HepG2 (cell line): ENCODE measurements around the gene TMEM183A. TPM values are rescaled to one million over a fixed set of nuclear protein-coding genes. Genes with fewer than 3 reads are reported as not detected.

ENCODE experiments used
- BCL6 ChIP-seq: IDR thresholded peaks from 2 replicates; pipeline ENCODE4 v1.6.1; 2016; ENCODE audit warnings: missing genetic modification reagents, missing compliant biosample characterization
- CBFB ChIP-seq: sonication (generic); formaldehyde crosslinking; IDR thresholded peaks from 2 replicates; pipeline ENCODE4 v1.4.0; 2020; ENCODE audit warnings: missing genetic modification reagents
- FOSL1 ChIP-seq: sonication (generic); formaldehyde crosslinking; IDR thresholded peaks from 2 replicates; pipeline ENCODE4 v1.9.0; 2021; ENCODE audit warnings: missing genetic modification reagents, borderline replicate concordance
- FOXA1 ChIP-seq, 2 experiments: fragments of 450-650 bp in 1 of 2; sonication (generic) in 1 of 2; formaldehyde crosslinking in 1 of 2; IDR thresholded peaks; 2 replicates each; pipeline versions ENCODE4 v1.4.0 to v1.6.1; 2016 to 2020; ENCODE audit warnings: missing genetic modification reagents in 1 of 2
- FOXA3 ChIP-seq: IDR thresholded peaks from 2 replicates; pipeline ENCODE4 v1.6.1; 2016; ENCODE audit warnings: missing genetic modification reagents, missing compliant biosample characterization
- FOXK1 ChIP-seq: sonication (generic); formaldehyde crosslinking; IDR thresholded peaks from 2 replicates; pipeline ENCODE4 v1.4.0; 2020; ENCODE audit warnings: low read depth, missing genetic modification reagents, borderline replicate concordance
- HES4 ChIP-seq: sonication (generic); formaldehyde crosslinking; IDR thresholded peaks from 2 replicates; pipeline ENCODE4 v1.9.0; 2021; ENCODE audit warnings: mild to moderate bottlenecking, missing genetic modification reagents, borderline replicate concordance
- HIVEP1 ChIP-seq: sonication (generic); formaldehyde crosslinking; IDR thresholded peaks from 2 replicates; pipeline ENCODE4 v1.4.0; 2020; ENCODE audit warnings: mild to moderate bottlenecking, missing genetic modification reagents
- NCOR1 ChIP-seq: fragments of 200-600 bp; sonication (generic); IDR thresholded peaks from 2 replicates; pipeline ENCODE4 v1.7.0; 2017; ENCODE audit warnings: antibody characterized with exemption, low read length, borderline replicate concordance
- NR2F1 ChIP-seq, 2 experiments: fragments of 450-650 bp in 1 of 2; formaldehyde crosslinking in 1 of 2; IDR thresholded peaks; 2 replicates each; pipeline versions ENCODE4 v1.5.0 to v1.6.1; 2016 to 2020; ENCODE audit warnings: mild to moderate bottlenecking in 1 of 2, missing compliant biosample characterization in 1 of 2, missing genetic modification reagents in 1 of 2, moderate library complexity in 1 of 2
- POLR2G ChIP-seq: fragments of 200-400 bp; formaldehyde crosslinking; IDR thresholded peaks from 2 replicates; pipeline ENCODE4 v1.6.1; 2018; ENCODE audit warnings: mild to moderate bottlenecking, low read depth, low read length, moderate library complexity
- RBM39 ChIP-seq: fragments of 200-400 bp; formaldehyde crosslinking; IDR thresholded peaks from one replicate; pipeline ENCODE4 v1.6.1; 2018; ENCODE audit warnings: antibody characterized with exemption, mild to moderate bottlenecking, low read depth, low read length; ENCODE audit not compliant: poor library complexity, severe bottlenecking
- RFXAP ChIP-seq: sonication (generic); formaldehyde crosslinking; IDR thresholded peaks from 2 replicates; pipeline ENCODE4 v1.4.0; 2020; ENCODE audit warnings: missing genetic modification reagents, borderline replicate concordance
- SAP130 ChIP-seq: IDR thresholded peaks from 2 replicates; pipeline ENCODE4 v1.6.1; 2016; ENCODE audit warnings: low read depth
- SNRNP70 ChIP-seq: fragments of 200-400 bp; formaldehyde crosslinking; IDR thresholded peaks from 2 replicates; pipeline ENCODE4 v1.6.1; 2017; ENCODE audit warnings: mild to moderate bottlenecking, low read depth, low read length, moderate library complexity
- SOX6 ChIP-seq, 2 experiments: fragments of 450-650 bp in 1 of 2; sonication (generic) in 1 of 2; formaldehyde crosslinking in 1 of 2; IDR thresholded peaks; 2 replicates each; pipeline versions ENCODE4 v1.4.0 to v1.6.1; 2017 to 2020; ENCODE audit warnings: antibody characterized with exemption in 1 of 2, mild to moderate bottlenecking in 1 of 2, missing genetic modification reagents in 1 of 2
- SRSF9 ChIP-seq: fragments of 200-400 bp; formaldehyde crosslinking; IDR thresholded peaks from 2 replicates; pipeline ENCODE4 v1.6.1; 2018; ENCODE audit warnings: borderline replicate concordance, mild to moderate bottlenecking, low read depth, low read length; ENCODE audit not compliant: insufficient read depth, poor library complexity, severe bottlenecking
- STAG1 ChIP-seq: sonication (generic); formaldehyde crosslinking; IDR thresholded peaks from 2 replicates; pipeline ENCODE4 v1.4.0; 2020; ENCODE audit warnings: missing genetic modification reagents
- SYNCRIP ChIP-seq: fragments of 200-400 bp; formaldehyde crosslinking; IDR thresholded peaks from 2 replicates; pipeline ENCODE4 v1.6.1; 2018; ENCODE audit warnings: mild to moderate bottlenecking, low read depth, low read length; ENCODE audit not compliant: insufficient read depth
- TEAD2 ChIP-seq: sonication (generic); formaldehyde crosslinking; IDR thresholded peaks from 2 replicates; pipeline ENCODE4 v1.9.0; 2021; ENCODE audit warnings: missing genetic modification reagents
- TEAD3 ChIP-seq: optimal IDR thresholded peaks from 2 replicates; pipeline ENCODE3; 2016; ENCODE audit warnings: borderline replicate concordance
- TMF1 ChIP-seq: sonication (generic); formaldehyde crosslinking; IDR thresholded peaks from 2 replicates; pipeline ENCODE4 v1.8.1; 2022; ENCODE audit warnings: low read depth, missing genetic modification reagents
- ZC3H13 ChIP-seq: sonication (generic); formaldehyde crosslinking; IDR thresholded peaks from 2 replicates; pipeline ENCODE4 v1.8.1; 2023; ENCODE audit warnings: mild to moderate bottlenecking, missing genetic modification reagents, moderate library complexity
- ZFP37 ChIP-seq: sonication (generic); formaldehyde crosslinking; IDR thresholded peaks from 2 replicates; pipeline ENCODE4 v1.4.0; 2020; ENCODE audit warnings: missing genetic modification reagents, borderline replicate concordance
- ZFP90 ChIP-seq: sonication (generic); formaldehyde crosslinking; IDR thresholded peaks from 2 replicates; pipeline ENCODE4 v1.8.0; 2022; ENCODE audit warnings: missing genetic modification reagents, mild to moderate bottlenecking, inconsistent platforms, borderline replicate concordance
- ZMYM4 ChIP-seq: sonication (generic); formaldehyde crosslinking; IDR thresholded peaks from 2 replicates; pipeline ENCODE4 v1.8.1; 2023; ENCODE audit warnings: mild to moderate bottlenecking, missing genetic modification reagents
- ZNF207 ChIP-seq: fragments of 450-650 bp; IDR thresholded peaks from 2 replicates; pipeline ENCODE4 v1.6.1; 2016; ENCODE audit warnings: antibody characterized with exemption, borderline replicate concordance
- ZNF44 ChIP-seq: sonication (generic); formaldehyde crosslinking; IDR thresholded peaks from 2 replicates; pipeline ENCODE4 v1.5.1; 2020; ENCODE audit warnings: mild to moderate bottlenecking, missing genetic modification reagents
- ZNF550 ChIP-seq: sonication (generic); formaldehyde crosslinking; IDR thresholded peaks from 2 replicates; pipeline ENCODE4 v1.4.0; 2020; ENCODE audit warnings: mild to moderate bottlenecking, missing genetic modification reagents, borderline replicate concordance
- polyA plus RNA-seq, 8 experiments: library from polyadenylated mRNA; depleted of rRNA in 3 of 8; stranded (reverse) in 7 of 8; unstranded in 1 of 8; fragments of >200 nt; fragmentation: Illumina TruSeq in 4 of 8; extraction: Trizol in 4 of 8; gene quantifications; 2 replicates each; pipeline versions ENCODE4 v1.2.1 to v1.2.3, GENCODE V29; 2011 to 2016; ENCODE audit warnings: low read depth in 4 of 8, missing spikeins in 1 of 8, mixed read lengths in 1 of 8; ENCODE audit not compliant: insufficient read depth in 1 of 8
- total RNA-seq, 5 experiments: library from RNA; depleted of rRNA; stranded (reverse); fragments of >200 nt; fragmentation: Illumina TruSeq; extraction: Trizol; gene quantifications; 2 replicates each; pipeline ENCODE4 v1.2.3, GENCODE V29; 2016; ENCODE audit warnings: low read depth in 1 of 5
- TF ChIP-seq, protein P1 (sequence below): sonication (generic); formaldehyde crosslinking; conservative IDR thresholded peaks from 2 replicates; pipeline ENCODE4 v1.5.0; 2020; ENCODE audit warnings: missing genetic modification reagents
- TF ChIP-seq, protein P2 (sequence below): IDR thresholded peaks from 2 replicates; pipeline ENCODE4 v1.6.1; 2012; ENCODE audit warnings: inconsistent platforms
- TF ChIP-seq, protein P3 (sequence below): sonication (generic); formaldehyde crosslinking; IDR thresholded peaks from 2 replicates; pipeline ENCODE4 v1.8.1; 2023; ENCODE audit warnings: missing genetic modification reagents, mild to moderate bottlenecking, borderline replicate concordance

TMEM183A gene
- total and polyA plus RNA-seq, 2 of the 13 experiments (the other 11 are each of a cell fraction or from before 2014, with no cell fraction given), result 59.7 to 82.0 TPM

DNA sequence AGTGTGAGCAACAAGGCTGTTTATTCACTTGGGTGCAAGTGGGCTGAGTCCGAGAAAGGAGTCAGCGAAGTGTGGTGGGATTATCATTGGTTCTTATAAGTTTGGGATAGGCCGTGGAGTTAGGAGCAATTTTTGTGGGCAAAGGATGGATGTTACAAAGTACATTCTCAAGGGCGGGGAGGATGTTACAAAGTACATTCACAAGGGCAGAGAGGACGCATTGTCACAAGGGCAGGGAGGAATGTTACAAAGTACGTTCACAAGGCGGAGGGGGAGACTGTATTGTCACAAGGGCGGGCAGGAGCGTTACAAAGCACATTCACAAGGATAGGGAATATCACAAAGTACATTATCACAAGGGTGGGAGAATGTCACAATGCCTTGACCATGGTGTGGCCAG is 5.2 kb upstream of the TMEM183A start (continued):
- no peak for TF ChIP-seq HIVEP1 (CRISPR knock-in tag)
- TF ChIP-seq, protein P1, sequence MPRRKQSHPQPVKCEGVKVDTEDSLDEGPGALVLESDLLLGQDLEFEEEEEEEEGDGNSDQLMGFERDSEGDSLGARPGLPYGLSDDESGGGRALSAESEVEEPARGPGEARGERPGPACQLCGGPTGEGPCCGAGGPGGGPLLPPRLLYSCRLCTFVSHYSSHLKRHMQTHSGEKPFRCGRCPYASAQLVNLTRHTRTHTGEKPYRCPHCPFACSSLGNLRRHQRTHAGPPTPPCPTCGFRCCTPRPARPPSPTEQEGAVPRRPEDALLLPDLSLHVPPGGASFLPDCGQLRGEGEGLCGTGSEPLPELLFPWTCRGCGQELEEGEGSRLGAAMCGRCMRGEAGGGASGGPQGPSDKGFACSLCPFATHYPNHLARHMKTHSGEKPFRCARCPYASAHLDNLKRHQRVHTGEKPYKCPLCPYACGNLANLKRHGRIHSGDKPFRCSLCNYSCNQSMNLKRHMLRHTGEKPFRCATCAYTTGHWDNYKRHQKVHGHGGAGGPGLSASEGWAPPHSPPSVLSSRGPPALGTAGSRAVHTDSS, result no peak
- TF ChIP-seq RBM39, result no peak
- no peak for TF ChIP-seq ZNF207
- TF ChIP-seq ZNF550 (CRISPR knock-in tag), result no peak
- peak; percentile 31; the same call in 1 of the 2 replicates for TF ChIP-seq FOXA3 (CRISPR knock-in tag)
- no peak for TF ChIP-seq FOSL1 (CRISPR knock-in tag)
- TF ChIP-seq STAG1 (CRISPR knock-in tag), result no peak
- TF ChIP-seq TEAD3, result peak; percentile 77
- no peak for TF ChIP-seq ZC3H13 (CRISPR knock-in tag)
- peak; percentile 26; the same call in 1 of the 2 replicates for TF ChIP-seq SAP130 (CRISPR knock-in tag)
- TF ChIP-seq CBFB (CRISPR knock-in tag), result no peak
- no peak for TF ChIP-seq NR2F1 (CRISPR knock-in tag; IDR thresholded peaks at IDR 0.05)
- no peak for TF ChIP-seq TEAD2 (CRISPR knock-in tag)
- TF ChIP-seq SYNCRIP, result no peak
- no peak for TF ChIP-seq FOXA1 (IDR thresholded peaks at IDR 0.05)
- TF ChIP-seq FOXA1 (CRISPR knock-in tag; IDR thresholded peaks at IDR 0.05), result 0 out of 2 replicates have a peak, but pooled peaks have one; percentile 15
- TF ChIP-seq POLR2G, result no peak
- no peak for TF ChIP-seq SNRNP70
- no peak for TF ChIP-seq ZNF44 (CRISPR knock-in tag)
- TF ChIP-seq, protein P2, sequence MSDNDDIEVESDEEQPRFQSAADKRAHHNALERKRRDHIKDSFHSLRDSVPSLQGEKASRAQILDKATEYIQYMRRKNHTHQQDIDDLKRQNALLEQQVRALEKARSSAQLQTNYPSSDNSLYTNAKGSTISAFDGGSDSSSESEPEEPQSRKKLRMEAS, result 0 out of 2 replicates have a peak, but pooled peaks have one; percentile 20
- TF ChIP-seq, protein P3, sequence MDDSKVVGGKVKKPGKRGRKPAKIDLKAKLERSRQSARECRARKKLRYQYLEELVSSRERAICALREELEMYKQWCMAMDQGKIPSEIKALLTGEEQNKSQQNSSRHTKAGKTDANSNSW, result no peak
- no peak for TF ChIP-seq FOXK1 (CRISPR knock-in tag)
- no peak for TF ChIP-seq RFXAP (CRISPR knock-in tag)
- TF ChIP-seq TMF1 (CRISPR knock-in tag), result no peak
- TF ChIP-seq SOX6 (IDR thresholded peaks at IDR 0.05), result no peak
- peak; percentile 78 for TF ChIP-seq SOX6 (CRISPR knock-in tag; IDR thresholded peaks at IDR 0.05)
- TF ChIP-seq NCOR1, result peak; percentile 76; the same call in 1 of the 2 replicates
- no peak for TF ChIP-seq BCL6 (CRISPR knock-in tag)
- no peak for TF ChIP-seq ZFP37 (CRISPR knock-in tag)
- no peak for TF ChIP-seq ZMYM4 (CRISPR knock-in tag)
- TF ChIP-seq SRSF9, result no peak
- no peak for TF ChIP-seq ZFP90 (CRISPR knock-in tag)
- TF ChIP-seq HES4 (CRISPR knock-in tag), result no peak
